ENCODE measurements around the gene LAMA3. TPM values are rescaled to one million over a fixed set of nuclear protein-coding genes. Genes with fewer than 3 reads are reported as not detected.

The LAMA3 gene
- total and polyA plus RNA-seq, 2 experiments from 2014 or later = 3.9 to 4.9 TPM

DNA sequence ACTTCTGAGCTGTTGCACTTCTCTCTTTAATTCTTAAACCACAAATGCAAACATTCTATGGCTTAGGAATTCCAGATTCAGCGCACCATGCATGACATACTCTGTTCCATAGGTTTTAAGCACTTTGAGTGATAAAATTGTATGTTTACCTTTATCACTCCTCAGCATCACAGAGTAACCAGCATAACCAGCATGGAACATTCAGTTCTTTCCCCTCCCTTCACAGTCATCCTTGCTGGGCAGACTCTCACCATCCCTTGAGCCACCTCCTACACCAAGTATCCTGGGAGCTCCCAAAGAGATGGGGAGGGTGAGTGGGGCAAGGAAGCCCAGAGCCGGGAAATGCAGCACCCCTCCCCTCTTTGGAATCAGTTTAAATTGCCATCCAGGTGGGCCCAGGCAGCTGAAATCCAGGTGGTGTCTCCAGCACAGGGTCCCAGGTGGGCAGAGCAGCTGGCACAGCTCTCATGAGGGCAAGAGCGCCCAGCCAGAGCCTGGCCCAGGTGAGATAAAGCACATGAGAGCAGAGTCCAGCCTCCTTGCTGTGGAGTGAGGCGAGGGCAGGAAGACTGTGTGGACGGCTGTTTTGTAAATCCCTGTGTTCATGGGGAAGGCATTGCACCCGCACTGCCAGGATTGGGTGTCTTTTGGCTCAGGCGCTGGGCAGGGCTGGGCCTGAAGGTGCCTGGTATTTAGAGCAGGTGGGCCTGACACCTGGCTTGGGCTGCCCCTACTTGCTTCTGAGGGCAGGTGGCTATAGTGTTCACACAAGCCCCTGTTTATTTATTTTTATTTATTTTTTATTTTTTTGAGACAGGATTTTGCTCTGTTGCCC, 36.8 kb downstream of the LAMA3 start (continued):
- no peak for TF ChIP-seq ZNF462 (CRISPR knock-in tag; IDR thresholded peaks at IDR 0.05)
- TF ChIP-seq JUNB (IDR thresholded peaks at IDR 0.05; ENCODE audit: unreplicated experiment) = no peak
- TF ChIP-seq EZH2phosphoT487 (IDR thresholded peaks at IDR 0.05; ENCODE audit: unreplicated experiment) = no peak
- no peak for TF ChIP-seq CREB1 (CRISPR knock-in tag; IDR thresholded peaks at IDR 0.05; ENCODE audit: low read depth)
- TF ChIP-seq POLR2AphosphoS5 (IDR thresholded peaks at IDR 0.05; ENCODE audit: low read depth) = no peak
- TF ChIP-seq NANOG (IDR thresholded peaks at IDR 0.05; ENCODE audit: borderline replicate concordance) = no peak
- no peak for TF ChIP-seq STAT1 (IDR thresholded peaks at IDR 0.05; ENCODE audit: unreplicated experiment)
- TF ChIP-seq, protein P1, sequence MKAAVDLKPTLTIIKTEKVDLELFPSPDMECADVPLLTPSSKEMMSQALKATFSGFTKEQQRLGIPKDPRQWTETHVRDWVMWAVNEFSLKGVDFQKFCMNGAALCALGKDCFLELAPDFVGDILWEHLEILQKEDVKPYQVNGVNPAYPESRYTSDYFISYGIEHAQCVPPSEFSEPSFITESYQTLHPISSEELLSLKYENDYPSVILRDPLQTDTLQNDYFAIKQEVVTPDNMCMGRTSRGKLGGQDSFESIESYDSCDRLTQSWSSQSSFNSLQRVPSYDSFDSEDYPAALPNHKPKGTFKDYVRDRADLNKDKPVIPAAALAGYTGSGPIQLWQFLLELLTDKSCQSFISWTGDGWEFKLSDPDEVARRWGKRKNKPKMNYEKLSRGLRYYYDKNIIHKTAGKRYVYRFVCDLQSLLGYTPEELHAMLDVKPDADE (IDR thresholded peaks at IDR 0.05) = no peak
- TF ChIP-seq ZNF331 (CRISPR knock-in tag; IDR thresholded peaks at IDR 0.05; ENCODE audit: low read depth) = no peak
- TF ChIP-seq, protein P2, sequence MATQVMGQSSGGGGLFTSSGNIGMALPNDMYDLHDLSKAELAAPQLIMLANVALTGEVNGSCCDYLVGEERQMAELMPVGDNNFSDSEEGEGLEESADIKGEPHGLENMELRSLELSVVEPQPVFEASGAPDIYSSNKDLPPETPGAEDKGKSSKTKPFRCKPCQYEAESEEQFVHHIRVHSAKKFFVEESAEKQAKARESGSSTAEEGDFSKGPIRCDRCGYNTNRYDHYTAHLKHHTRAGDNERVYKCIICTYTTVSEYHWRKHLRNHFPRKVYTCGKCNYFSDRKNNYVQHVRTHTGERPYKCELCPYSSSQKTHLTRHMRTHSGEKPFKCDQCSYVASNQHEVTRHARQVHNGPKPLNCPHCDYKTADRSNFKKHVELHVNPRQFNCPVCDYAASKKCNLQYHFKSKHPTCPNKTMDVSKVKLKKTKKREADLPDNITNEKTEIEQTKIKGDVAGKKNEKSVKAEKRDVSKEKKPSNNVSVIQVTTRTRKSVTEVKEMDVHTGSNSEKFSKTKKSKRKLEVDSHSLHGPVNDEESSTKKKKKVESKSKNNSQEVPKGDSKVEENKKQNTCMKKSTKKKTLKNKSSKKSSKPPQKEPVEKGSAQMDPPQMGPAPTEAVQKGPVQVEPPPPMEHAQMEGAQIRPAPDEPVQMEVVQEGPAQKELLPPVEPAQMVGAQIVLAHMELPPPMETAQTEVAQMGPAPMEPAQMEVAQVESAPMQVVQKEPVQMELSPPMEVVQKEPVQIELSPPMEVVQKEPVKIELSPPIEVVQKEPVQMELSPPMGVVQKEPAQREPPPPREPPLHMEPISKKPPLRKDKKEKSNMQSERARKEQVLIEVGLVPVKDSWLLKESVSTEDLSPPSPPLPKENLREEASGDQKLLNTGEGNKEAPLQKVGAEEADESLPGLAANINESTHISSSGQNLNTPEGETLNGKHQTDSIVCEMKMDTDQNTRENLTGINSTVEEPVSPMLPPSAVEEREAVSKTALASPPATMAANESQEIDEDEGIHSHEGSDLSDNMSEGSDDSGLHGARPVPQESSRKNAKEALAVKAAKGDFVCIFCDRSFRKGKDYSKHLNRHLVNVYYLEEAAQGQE (IDR thresholded peaks at IDR 0.05; ENCODE audit: unreplicated experiment) = no peak
- TF ChIP-seq EZH2 (IDR thresholded peaks at IDR 0.05; ENCODE audit: low read depth, unreplicated experiment) = no peak
